Central memory CD4-positive, alpha-beta T cell (primary cell): ENCODE results near the gene TCF7L1.

Source experiments
- DNase-seq: peaks from one replicate; pipeline ENCODE4 v3.0.0; 2022

The TCF7L1 gene

GRCh38 chr2:85257359-85257969, 124.3 kb downstream of the TCF7L1 start:
- DNase-seq = no peak

GRCh38 chr2:85257970-85258605, 124.9 kb downstream of the TCF7L1 start:
- no peak for DNase-seq

- no peak for DNase-seq
Measured at GRCh38 chr2:85259101-85259590, 126.0 kb downstream of the TCF7L1 start.

GRCh38 chr2:85259879-85260278, 126.7 kb downstream of the TCF7L1 start:
- no peak for DNase-seq

GRCh38 chr2:85263591-85263990, 130.4 kb downstream of the TCF7L1 start:
- no peak for DNase-seq

- no peak for DNase-seq
Measured at GRCh38 chr2:85264471-85264870, 131.3 kb downstream of the TCF7L1 start.

- no peak for DNase-seq
Measured at GRCh38 chr2:85265304-85265703, 132.1 kb downstream of the TCF7L1 start.

GRCh38 chr2:85266146-85267041, 133.2 kb downstream of the TCF7L1 start:
- DNase-seq = peak; percentile 46

GRCh38 chr2:85269959-85270358, 136.8 kb downstream of the TCF7L1 start:
- no peak for DNase-seq

GRCh38 chr2:85272357-85272756, 139.2 kb downstream of the TCF7L1 start:
- DNase-seq = no peak

GRCh38 chr2:85273738-85274731, 140.8 kb downstream of the TCF7L1 start:
- DNase-seq = no peak

- DNase-seq = no peak
Measured at GRCh38 chr2:85275984-85276540, 142.9 kb downstream of the TCF7L1 start.

- DNase-seq = no peak
Measured at GRCh38 chr2:85276571-85277118, 143.5 kb downstream of the TCF7L1 start.

GRCh38 chr2:85277416-85278158, 144.4 kb downstream of the TCF7L1 start:
- no peak for DNase-seq

GRCh38 chr2:85278361-85278760, 145.2 kb downstream of the TCF7L1 start:
- DNase-seq = no peak

- DNase-seq = no peak
Measured at GRCh38 chr2:85281553-85281952, 148.4 kb downstream of the TCF7L1 start.

- DNase-seq = no peak
Measured at GRCh38 chr2:85282914-85283313, 149.7 kb downstream of the TCF7L1 start.

- no peak for DNase-seq
Measured at GRCh38 chr2:85283641-85284040, 150.4 kb downstream of the TCF7L1 start.

GRCh38 chr2:85286918-85287317, 153.7 kb downstream of the TCF7L1 start:
- no peak for DNase-seq

- DNase-seq = no peak
Measured at GRCh38 chr2:85287721-85288120, 154.5 kb downstream of the TCF7L1 start.

- DNase-seq = no peak
Measured at GRCh38 chr2:85288244-85288725, 155.1 kb downstream of the TCF7L1 start.
